Subcutaneous abdominal adipose tissue (tissue), 5 donors: Measurements from ENCODE around the gene LRRC4B.

ENCODE experiments used
- H3K27ac ChIP-seq: one replicate; pipeline ENCODE4 v1.7.0; 2013; ENCODE audit warnings: low read depth, mild to moderate bottlenecking, inconsistent platforms, low read length, moderate library complexity
- H3K27me3 ChIP-seq, 5 donors: one replicate each; pipeline ENCODE4 v1.7.0; 2013; ENCODE audit warnings: low read length in 5 of 5, inconsistent platforms in 1 of 5; ENCODE audit not compliant: control insufficient read depth in 5 of 5, insufficient read depth in 4 of 5
- H3K36me3 ChIP-seq, 5 donors: one replicate each; pipeline ENCODE4 v1.7.0; 2013; ENCODE audit warnings: low read length in 5 of 5; ENCODE audit not compliant: control insufficient read depth in 5 of 5, insufficient read depth in 5 of 5
- H3K4me1 ChIP-seq, 5 donors: one replicate each; pipeline ENCODE4 v1.7.0; 2013; ENCODE audit warnings: low read length in 5 of 5, mild to moderate bottlenecking in 3 of 5, moderate library complexity in 1 of 5; ENCODE audit not compliant: control insufficient read depth in 5 of 5, insufficient read depth in 5 of 5
- H3K4me3 ChIP-seq, 5 donors: one replicate each; pipeline ENCODE4 v1.7.0; 2013; ENCODE audit warnings: low read length in 5 of 5, low read depth in 1 of 5
- H3K9ac ChIP-seq, 5 donors: one replicate each; pipeline ENCODE4 v1.7.0; 2013; ENCODE audit warnings: low read length in 5 of 5, mild to moderate bottlenecking in 4 of 5, moderate library complexity in 3 of 5
- H3K9me3 ChIP-seq, 5 donors: one replicate each; pipeline ENCODE4 v1.7.0; 2013; ENCODE audit warnings: low read length in 5 of 5; ENCODE audit not compliant: control insufficient read depth in 5 of 5
- donor health status: healthy.
- donor health status: healthy.
- donor health status: healthy.
- donor health status: healthy.
- donor health status: healthy.

The LRRC4B gene

GRCh38 chr19:50498219-50499056 lies 69.8 kb downstream of the LRRC4B start:
- Histone ChIP-seq H3K4me1 (no peaks in the 10 kb centered on the region), H3K9ac (no peak overlapping the region), H3K27me3 (peaks cover 0 to 20% (median 4%) of the 10 kb centered on the region in 5 donors), H3K36me3 (no peaks in the 10 kb centered on the region), H3K27ac (no peak overlapping the region), H3K4me3 (no peak overlapping the region), H3K9me3 (no peaks in the 10 kb centered on the region)

GRCh38 chr19:50497022-50497405 lies 71.2 kb downstream of the LRRC4B start:
- no peak overlapping the region for H3K27ac ChIP-seq
- H3K4me3 ChIP-seq: no peak overlapping the region
- H3K9ac ChIP-seq: no peak overlapping the region
- peaks cover 0 to 27% (median 7%) of the 10 kb centered on the region in 5 donors for H3K27me3 ChIP-seq
- no peaks in the 10 kb centered on the region for H3K36me3 ChIP-seq
- peaks cover 0 to 5% (median 0%) of the 10 kb centered on the region in 5 donors for H3K4me1 ChIP-seq
- no peaks in the 10 kb centered on the region for H3K9me3 ChIP-seq

- no peak overlapping the region for H3K27ac ChIP-seq
- H3K9me3 ChIP-seq: no peaks in the 10 kb centered on the region
- no peak overlapping the region for H3K4me3 ChIP-seq
- no peaks in the 10 kb centered on the region for H3K36me3 ChIP-seq
- no peak overlapping the region for H3K9ac ChIP-seq
- peaks cover 5 to 33% (median 10%) of the 10 kb centered on the region in 5 donors for H3K27me3 ChIP-seq
- peaks cover 0 to 9% (median 0%) of the 10 kb centered on the region in 5 donors for H3K4me1 ChIP-seq
These were observed 71.8 kb downstream of the LRRC4B start for GRCh38 chr19:50496189-50497021.

- no peak overlapping the region for H3K4me3 ChIP-seq
- H3K9ac ChIP-seq: no peak overlapping the region
- peaks cover 7 to 41% (median 18%) of the 10 kb centered on the region in 5 donors for H3K27me3 ChIP-seq
- no peaks in the 10 kb centered on the region for H3K36me3 ChIP-seq
- H3K27ac ChIP-seq: no peak overlapping the region
- H3K4me1 ChIP-seq: peaks cover 0 to 11% (median 0%) of the 10 kb centered on the region in 5 donors
- peaks cover 0 to 3% (median 0%) of the 10 kb centered on the region in 5 donors for H3K9me3 ChIP-seq
These were observed 73.2 kb downstream of the LRRC4B start for GRCh38 chr19:50495020-50495531.

GRCh38 chr19:50494186-50495019 lies 73.8 kb downstream of the LRRC4B start:
- no peak overlapping the region for H3K27ac ChIP-seq

GRCh38 chr19:50493171-50493570 lies 75.1 kb downstream of the LRRC4B start:
- peaks cover 0 to 14% (median 4%) of the 10 kb centered on the region in 5 donors for H3K4me1 ChIP-seq
- H3K9me3 ChIP-seq: peaks cover 0 to 3% (median 0%) of the 10 kb centered on the region in 5 donors
- no peak overlapping the region for H3K4me3 ChIP-seq
- no peaks in the 10 kb centered on the region for H3K36me3 ChIP-seq
- no peak overlapping the region for H3K27ac ChIP-seq
- H3K27me3 ChIP-seq: peaks cover 7 to 45% (median 31%) of the 10 kb centered on the region in 5 donors
- no peak overlapping the region for H3K9ac ChIP-seq

More at GRCh38 chr19:50494186-50495019, 73.8 kb downstream of the LRRC4B start:
- Histone ChIP-seq H3K27me3 (peaks cover 7 to 40% (median 21%) of the 10 kb centered on the region in 5 donors), H3K4me1 (peaks cover 0 to 11% (median 0%) of the 10 kb centered on the region in 5 donors), H3K36me3 (no peaks in the 10 kb centered on the region), H3K4me3 (no peak overlapping the region), H3K9me3 (peaks cover 0 to 3% (median 0%) of the 10 kb centered on the region in 5 donors), H3K9ac (no peak overlapping the region)

GRCh38 chr19:50492303-50493052 lies 75.8 kb downstream of the LRRC4B start:
- Histone ChIP-seq H3K27ac (no peak overlapping the region), H3K27me3 (peaks cover 8 to 48% (median 34%) of the 10 kb centered on the region in 5 donors)

GRCh38 chr19:50490991-50491472 lies 77.2 kb downstream of the LRRC4B start:
- peaks cover 14 to 52% (median 30%) of the 10 kb centered on the region in 5 donors for H3K27me3 ChIP-seq
- no peak overlapping the region for H3K9ac ChIP-seq
- no peak overlapping the region for H3K27ac ChIP-seq
- peaks cover 0 to 3% (median 0%) of the 10 kb centered on the region in 5 donors for H3K9me3 ChIP-seq
- no peak overlapping the region for H3K4me3 ChIP-seq
- no peaks in the 10 kb centered on the region for H3K36me3 ChIP-seq
- peaks cover 0 to 14% (median 4%) of the 10 kb centered on the region in 5 donors for H3K4me1 ChIP-seq

More at GRCh38 chr19:50492303-50493052, 75.8 kb downstream of the LRRC4B start:
- peaks cover 0 to 3% (median 0%) of the 10 kb centered on the region in 5 donors for H3K9me3 ChIP-seq
- no peaks in the 10 kb centered on the region for H3K36me3 ChIP-seq
- H3K4me3 ChIP-seq: no peak overlapping the region
- peaks cover 0 to 14% (median 4%) of the 10 kb centered on the region in 5 donors for H3K4me1 ChIP-seq
- H3K9ac ChIP-seq: no peak overlapping the region
